NCI-H510A treated with DMSO at 0.1 percent for 48 hours (cell line): Measurements from ENCODE around the gene ATP6AP1.

ENCODE experiments used
- DNase-seq: peaks from one replicate; lab custom pipeline; 2025; lab: John Stamatoyannopoulos, UW

Gene ATP6AP1

DNA sequence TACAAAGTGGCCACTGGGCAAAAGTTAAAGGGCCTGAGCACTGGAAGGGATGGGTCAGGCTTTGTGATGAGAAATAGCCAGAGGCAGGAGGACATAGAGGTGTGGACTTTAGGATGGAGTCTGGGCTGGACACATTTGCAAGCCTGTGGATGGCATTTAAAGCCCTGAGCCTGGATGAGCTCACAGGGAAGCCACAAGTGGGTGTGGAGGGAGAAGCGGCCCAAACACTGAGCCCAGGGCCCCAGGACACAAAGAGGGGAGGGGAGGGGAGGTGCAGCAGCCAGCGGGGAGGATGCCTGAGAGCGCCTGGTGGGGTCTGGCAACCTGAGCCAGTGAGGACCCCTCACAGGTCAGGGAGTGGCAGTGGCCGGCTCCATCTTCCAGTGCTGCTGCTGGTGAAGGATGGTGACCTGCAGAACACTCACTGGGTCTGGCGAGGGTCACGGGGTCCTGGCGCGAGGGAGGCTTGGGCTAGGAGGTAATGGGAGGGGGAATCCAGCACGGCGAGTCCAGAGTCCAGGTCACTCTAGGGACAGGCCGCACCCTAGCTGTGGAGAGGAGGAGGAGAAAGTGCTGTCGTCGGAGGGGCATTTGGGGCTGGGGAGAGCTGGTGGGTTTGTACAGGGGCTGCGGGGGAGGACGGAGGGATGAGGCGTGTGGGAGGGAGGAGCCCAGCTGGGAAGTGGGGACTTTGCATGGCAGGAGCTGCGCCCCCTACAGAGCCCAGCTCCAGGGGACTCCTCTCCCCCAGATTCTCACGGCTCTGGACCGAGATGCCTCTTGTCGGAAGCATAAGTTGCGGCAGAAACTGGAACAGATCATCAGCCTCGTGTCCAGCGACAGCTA is 43.6 kb downstream of the ATP6AP1 start:
- DNase-seq: no peak

DNA sequence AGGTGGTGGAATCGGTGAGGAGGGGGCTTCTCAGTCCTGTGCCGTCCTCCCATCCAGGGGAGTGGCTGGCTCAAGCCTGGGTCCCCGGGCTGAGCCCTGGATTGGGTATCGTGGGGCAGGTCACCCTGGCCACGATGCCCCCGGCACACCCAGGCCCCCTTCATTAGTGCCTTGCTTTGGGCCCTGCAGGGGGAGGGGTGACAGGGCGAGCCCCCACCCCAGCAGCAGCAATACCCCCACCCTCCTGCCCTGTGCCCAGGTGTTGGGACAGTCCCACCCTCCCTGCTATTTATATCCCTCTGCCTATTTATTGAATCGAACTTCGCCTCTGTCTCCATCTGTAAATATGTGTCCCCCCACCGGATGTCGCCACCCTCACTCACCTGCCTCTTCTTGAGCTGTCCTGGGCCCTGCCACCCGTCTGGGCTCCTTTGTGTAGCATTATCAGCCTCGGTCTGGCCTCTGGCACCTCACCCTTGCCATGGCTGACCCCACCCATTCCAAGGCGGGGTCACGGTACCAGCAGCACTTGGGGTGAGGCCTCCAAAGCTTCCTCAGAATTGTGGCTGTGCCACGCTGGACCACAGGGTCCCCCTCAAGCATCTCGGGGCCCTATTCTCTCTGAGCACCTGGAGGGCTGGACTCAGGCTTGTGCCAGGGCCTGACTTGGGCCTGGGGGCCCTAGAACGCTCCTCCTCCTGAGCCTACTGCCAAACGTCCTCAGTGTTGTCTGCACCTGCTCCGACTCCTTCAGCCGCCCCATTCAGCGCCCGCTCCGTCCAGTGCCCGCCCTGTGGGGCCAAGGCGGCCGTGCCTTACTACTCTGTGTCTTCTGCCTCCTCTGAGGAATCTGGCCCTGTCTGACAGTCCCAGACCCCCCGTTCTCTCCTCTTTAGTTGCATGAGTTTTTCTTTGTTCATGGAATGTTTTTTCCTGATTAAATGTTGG is 44.5 kb downstream of the ATP6AP1 start:
- DNase-seq: no peak

- DNase-seq: no peak
Measured at GRCh38 chrX:154473683-154474082, 45.2 kb downstream of the ATP6AP1 start.

GRCh38 chrX:154476821-154477220 is 48.3 kb downstream of the ATP6AP1 start:
- no peak for DNase-seq

DNA sequence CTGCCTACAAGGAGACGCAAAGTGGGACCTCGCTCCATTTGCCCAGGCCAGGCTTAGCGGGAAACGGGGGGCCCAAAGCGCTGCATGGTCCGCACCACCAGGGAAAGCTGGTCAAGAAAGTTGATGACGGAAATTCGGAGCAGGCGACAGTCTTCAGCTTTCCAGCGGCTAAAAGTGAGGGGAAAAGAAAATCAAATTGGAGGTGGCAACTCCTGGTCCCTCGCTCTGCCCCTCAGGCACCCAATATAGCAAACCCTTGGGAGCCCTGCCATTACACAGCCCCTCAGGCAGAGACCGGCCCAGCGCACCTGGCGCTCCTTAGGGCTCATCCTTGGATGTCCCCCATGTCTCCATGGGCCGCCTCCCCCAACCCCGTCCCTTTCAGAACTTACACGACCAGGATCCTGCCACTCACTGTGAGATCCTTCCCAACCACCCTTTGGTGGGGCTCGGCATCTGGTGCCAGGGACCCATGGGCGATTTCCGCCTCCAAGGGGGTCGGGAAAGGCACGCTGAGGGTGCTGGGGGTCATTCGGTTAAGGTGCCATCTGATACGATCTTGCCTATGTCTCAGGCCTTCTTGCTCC is 49.5 kb downstream of the ATP6AP1 start:
- DNase-seq: no peak

- DNase-seq: peak; percentile 67
Measured at GRCh38 chrX:154478728-154479622, 50.5 kb downstream of the ATP6AP1 start, which contains the start of gene LAGE3. LAGE3 (minus strand) TSS chrX:154479281; CDS start chrX:154478915, 366 bp downstream.

DNA sequence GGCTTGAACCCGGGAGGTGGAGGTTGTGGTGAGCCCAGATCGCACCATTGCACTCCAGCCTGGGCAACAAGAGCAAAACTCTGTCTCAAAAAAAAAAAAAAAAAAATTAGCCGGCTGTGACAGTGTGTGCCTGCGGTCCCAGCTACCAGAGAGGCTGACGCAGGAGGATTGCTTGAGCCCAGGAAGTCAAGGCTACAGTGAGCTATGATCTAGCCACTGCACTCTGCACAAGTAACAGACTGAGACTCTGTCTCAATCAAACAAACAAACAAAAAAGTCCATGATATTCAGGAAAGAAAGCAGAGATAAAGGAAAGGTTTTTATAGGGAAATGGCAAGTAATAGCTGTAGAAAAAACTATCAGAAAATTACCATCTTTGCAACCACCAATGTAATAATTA is 52.7 kb downstream of the ATP6AP1 start:
- no peak for DNase-seq

GRCh38 chrX:154481911-154482601 is 53.6 kb downstream of the ATP6AP1 start:
- DNase-seq: no peak

- no peak for DNase-seq
Measured at GRCh38 chrX:154482786-154483185, 54.3 kb downstream of the ATP6AP1 start.

DNA sequence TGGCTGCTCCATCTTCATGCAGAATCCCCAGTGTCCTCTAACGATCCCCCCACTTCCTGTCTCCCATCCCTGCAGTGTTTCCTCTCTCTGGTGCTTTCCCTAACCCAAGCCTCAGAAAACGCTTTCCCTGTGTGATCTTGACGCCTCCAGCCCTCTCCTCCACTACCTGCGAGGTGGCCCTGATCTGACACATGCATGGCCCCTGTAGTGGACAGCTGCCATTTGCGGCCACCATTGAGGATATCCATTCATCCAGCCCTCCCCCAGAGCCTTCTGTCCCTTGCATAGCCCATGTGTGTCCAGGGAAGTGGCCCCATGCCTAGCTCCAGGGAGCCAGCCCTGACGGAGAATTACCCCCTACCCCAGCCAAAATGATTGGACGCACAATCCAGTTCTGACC is 54.8 kb downstream of the ATP6AP1 start:
- no peak for DNase-seq

- DNase-seq: no peak
Measured at GRCh38 chrX:154484255-154485149, 56.0 kb downstream of the ATP6AP1 start.

GRCh38 chrX:154485150-154486051 is 56.9 kb downstream of the ATP6AP1 start:
- no peak for DNase-seq

GRCh38 chrX:154486052-154486395 is 57.5 kb downstream of the ATP6AP1 start:
- DNase-seq: no peak
